HG03025 (cell line): Measurements from ENCODE around the gene DCAF11.
A peak's percentile ranks its signal among the peaks of the same experiment; 100 is the strongest.

Experiments used
- ATAC-seq: cut with Tn5 transposase; IDR thresholded peaks from one replicate; pipeline ENCODE4 v1.9.1; 2021; ENCODE audit warnings: mild to moderate bottlenecking, moderate library complexity; ENCODE audit not compliant: unreplicated experiment, low FRiP score

DCAF11 gene

DNA sequence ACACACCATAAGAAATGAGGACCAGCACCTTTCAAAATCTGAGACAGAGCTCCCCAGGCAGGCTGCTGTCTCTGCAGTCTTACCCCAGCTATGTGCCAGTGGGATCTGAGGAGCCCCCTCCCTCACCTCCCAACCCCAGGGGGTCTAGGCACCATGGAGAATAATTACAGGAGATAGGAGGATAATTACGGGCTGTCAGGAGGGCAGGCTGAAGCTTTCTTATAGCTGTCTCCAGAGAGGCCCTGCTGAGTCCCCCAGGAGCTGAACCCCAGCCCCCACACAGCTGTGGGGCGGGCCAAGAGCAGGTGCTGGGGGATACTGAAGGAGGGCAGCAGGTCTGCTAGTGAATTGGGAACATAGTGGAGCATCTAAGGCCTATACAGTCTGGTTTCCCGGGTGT, 36.4 kb upstream of the DCAF11 start:
- no peak for ATAC-seq

DNA sequence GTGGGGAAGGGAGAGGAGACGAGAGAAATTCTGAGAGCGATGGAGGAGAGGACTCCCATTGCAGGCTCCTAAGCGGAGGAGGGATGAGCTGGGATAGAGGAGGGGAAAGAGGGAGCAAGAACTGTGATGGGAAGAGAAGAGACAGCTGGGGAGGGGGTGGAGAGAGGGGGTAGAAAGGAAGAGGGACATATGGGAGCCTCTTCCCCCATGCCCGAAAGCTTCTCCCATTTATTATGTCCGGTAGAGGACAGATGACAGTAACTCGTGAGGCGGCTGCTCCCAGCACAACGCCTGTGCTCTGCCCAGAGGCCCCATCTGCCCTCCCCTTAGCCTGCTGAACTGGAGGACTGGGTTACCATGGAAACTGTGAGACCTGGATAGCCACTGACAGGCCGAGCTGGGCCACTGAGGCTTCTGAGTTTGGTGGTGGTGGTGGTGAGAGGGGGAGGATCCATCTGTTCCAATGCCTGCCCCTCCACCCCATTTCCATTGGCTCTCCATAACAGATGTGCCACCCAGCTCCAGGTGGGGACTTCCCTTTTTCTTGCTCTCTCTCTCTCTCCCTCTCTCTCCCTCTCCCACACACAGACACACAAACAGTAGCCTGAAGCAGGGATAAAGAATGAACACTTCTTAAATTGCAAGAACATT, 35.0 kb upstream of the DCAF11 start:
- no peak for ATAC-seq

DNA sequence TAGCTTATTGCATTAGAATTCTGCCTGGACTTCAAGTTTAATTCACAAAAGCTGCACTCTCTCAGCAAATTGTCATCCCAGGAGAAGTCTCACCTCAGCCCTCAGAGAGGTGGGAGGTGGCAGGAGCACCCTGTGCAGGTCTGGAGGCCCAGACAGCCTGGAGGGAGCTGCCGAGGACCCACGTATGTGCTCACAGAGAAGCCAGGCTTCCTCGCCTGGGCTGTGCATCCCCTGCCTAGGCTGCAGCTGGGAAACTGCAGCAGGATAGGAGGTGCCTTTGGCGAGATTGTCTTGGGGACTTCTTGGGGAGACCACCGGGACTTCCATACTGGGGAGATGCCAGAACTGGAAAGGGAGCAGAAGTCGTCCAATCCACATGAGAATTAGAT, 34.4 kb upstream of the DCAF11 start:
- ATAC-seq: no peak

DNA sequence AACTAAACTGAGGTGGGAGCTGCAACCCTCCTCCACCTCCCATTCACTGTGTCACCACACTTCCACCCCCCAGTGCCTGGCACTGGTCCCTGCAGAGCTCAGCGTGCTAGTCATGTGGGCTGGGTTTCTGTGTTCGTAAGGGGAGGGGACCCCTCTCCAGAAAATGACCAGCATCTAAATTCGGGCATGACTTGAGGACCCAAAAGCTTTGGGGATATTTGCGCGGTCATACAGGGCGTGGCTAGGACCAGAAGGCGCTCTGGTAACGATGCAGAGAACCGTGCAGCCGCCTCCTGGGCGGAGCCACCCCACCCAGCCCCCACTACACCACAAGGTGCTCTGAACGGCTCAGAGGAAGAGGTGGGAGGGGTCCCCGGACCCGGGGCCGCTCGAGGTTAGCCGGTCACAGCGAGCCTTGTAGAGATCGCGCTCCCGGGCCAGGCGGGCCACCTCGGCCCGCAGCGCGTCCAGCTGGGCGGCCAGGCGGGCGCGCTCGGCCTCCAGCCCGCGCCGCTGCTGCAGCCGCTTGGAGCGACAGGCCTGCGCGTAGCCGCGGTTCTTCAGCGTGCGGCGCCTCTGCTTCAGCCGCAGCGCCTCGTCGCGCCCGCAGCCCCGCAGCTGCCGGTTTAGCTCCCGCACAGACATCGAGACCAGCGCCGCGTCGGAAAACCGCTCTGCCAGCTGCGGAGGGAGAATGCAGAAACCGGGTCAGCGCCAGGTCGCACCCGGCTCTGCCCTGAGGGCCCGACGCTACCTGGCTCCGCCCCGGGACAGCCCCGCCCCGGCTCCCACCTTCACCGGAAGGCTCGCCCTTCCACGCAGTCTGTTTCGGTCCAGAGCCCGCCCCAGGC, 33.5 kb upstream of the DCAF11 start:
- peak; percentile 89 for ATAC-seq

DNA sequence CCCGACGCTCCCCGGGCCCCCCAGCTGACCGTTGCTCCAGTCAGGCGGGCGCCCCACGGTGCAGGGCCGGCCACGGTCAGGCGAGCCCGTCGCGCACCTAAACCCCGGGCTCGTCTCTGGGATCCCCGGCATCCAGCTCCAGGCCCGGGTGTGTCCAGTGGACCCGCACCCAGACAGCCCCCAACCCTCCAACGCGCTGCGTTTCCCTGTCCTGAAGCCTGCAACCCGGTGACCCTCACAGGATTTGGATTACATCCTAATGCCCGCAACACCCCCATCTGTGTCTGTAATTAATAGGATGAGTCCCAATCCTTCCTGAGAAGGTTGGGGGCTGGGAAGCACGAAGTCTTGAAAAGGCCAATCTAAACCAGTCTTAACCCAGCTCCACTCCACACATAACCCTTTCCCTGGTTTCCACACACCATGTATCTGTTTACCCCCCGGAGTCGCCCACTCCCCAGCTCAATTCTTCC, 32.8 kb upstream of the DCAF11 start:
- no peak for ATAC-seq

DNA sequence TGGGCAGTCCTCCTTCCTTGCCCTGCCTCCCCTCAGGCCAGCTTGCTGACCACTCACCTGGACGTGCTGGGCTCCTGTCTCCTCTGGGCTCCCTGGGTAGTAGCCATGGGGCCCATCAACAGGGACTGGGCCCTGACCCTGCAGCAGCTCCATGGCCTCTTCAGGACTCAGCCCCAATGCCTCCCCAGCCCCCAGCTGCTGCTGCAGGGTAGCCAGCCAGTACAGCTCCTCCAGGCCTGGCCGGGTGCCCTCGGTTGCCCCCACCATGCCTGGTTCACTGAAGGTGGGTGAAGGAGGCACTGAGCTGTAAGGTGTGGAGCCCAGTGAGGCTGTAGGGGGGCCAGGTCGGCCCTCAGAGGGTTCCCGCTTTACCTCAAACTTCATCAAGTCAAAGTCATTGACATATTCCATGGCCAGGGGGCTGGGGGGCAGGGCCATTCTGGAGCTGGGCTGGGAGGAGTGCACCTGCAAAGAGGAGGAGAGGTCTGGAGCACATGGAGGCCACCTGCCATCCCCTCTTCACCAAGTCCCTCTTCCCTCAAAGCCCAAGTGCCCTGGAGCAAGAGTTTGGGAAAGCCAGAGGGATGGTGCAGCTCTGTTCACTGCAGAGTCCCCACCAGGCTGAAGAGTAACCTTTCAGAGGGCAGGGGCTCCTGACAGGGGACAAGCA, 32.0 kb upstream of the DCAF11 start:
- no peak for ATAC-seq

DNA sequence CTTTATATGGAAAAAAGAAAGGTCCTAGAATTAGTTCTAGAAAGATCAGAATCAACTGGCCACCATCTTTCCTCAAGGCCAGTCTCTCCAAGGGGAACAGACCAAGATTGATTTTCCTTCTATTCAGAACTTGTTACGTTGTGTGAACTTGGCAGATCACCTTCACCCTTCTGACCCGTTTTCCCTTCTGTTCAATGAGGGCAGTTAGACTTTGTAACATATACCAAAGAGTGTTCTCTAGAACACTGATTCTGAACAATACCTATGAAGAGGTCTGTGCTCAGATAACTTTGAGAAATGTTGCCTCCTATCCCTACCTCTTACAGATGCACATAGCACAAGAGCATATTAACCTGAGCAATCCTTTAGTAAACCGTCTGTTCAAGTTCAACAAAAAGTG, 31.1 kb upstream of the DCAF11 start:
- ATAC-seq: no peak

DNA sequence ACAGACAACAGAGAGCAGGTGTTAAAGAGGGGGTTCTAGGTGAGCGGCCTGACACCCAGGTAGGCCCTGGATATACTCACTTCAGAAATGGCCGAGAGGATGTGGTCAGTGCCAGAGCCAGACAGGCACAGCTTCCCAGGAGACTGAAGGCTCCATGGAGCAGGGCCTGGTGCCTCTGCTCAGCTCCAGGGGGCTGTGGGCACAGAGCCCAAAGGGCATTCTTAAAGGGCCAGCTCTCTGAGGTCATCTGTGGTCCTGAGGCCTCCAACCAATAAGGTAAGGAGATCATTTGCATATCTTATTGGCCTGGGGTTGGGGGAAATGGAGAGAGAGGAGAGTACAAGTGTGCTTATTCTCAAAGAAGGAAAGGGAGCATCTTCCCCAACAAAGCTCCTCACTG, 30.1 kb upstream of the DCAF11 start:
- no peak for ATAC-seq

DNA sequence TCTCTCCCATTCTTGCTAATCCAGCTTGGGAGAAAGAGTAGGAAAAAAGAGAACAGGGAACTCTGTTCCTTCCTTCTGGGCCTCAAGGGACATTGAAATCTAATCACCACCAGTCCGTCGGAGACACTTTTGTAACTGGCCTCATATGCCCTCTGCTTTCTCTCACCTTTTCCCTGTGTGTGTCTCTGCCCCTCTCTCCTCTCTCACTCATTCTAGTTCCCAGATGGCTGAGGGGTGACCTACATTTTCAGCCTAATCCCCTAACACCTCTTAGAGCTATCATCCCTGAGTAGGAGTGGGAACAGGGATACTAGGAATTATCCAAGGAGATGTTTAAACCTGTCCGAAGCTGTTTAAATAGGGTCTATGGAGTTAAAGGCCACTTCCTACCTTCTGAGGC, 29.4 kb upstream of the DCAF11 start:
- ATAC-seq: no peak

DNA sequence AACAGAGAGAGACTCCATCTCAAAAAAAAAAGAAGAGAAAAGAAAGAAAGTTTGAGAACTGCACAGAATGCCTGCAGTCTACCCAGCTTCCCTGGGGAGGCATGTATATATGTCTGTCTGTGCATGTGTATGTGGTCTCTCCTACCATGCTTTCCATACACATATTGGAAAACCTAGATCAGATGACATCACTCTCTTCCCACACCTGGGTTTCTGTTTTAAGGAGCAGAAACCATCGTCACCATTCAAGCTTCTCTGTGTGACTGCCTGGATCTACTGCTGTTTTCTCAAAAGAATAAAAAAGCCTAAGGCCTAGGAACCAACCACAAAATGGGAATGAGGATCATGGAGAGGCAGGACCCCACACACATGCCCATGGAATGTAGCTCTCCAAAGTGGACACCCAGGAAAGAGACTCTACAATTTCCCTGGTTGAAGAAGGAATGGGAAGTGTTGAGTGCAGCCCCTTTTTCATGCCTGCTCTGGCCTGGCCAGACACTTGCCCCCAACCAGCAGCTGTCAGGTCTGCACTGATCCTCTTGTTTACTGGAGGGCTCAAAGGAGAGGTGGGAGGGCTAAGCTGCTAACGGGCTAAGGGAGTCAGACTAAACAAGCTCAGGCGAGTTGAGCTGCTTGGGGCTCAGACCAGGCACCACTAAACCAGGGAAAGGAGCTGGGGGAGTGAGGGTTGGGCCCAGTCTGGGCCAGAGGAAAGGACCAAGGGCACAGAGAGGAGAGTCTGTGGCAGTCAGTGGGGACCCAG, 28.2 kb upstream of the DCAF11 start:
- ATAC-seq: no peak

DNA sequence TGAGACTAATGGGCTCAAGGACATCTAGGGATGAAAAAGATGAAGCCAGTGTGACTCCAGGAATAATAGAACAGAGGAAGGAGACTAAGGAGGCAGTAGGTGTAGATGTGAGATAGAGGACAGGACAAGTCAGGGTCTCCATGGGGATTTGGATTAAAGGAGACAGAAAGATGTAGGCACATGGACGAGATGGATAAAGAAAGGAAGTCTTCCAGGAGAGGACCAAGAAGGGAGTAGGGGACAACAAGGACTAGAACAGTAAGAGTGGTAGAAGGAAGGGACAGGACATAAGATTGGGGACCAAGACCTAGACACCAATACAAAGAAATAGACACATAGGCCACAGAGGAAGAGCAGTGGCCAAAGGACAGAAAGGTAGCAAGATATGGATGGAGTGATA, 27.6 kb upstream of the DCAF11 start:
- ATAC-seq: no peak

DNA sequence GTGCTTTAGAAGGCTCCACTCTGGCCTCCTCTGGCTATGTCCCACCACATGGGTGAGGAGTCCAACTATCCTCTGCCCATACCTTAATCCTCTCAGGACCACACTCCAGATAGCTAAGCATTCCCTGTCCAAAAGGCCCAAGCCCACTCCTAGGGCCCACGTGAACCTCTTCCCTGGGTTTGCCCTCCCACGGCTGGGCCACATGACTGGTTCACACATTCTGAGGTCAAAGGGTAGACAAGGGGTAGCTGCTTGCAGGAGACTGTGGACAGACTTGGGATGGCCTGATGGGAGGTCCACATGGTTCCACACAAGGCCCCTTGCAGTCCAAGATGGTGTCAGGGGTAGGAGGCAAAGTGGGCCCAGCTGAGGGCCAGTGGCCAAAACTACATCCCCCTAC, 26.5 kb upstream of the DCAF11 start:
- ATAC-seq: no peak

DNA sequence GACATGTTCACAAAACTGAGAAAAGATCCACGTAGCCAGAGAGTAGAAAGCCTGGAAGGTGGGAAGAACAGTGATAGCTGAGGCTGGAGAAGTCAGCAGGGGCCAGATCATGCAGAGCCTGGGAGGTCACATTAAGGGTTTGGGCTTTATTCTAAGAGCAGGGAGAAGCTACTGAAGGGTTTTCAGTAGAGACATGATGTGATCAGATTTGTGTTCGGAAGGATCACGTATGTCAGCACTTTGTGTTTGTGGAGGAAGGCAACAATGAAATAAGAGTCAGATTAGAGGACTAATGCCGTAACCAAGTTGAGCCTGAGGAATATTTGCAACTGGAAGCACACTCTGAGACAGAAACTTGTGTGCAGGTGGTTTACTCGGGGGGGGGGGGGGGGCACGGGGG, 24.7 kb upstream of the DCAF11 start:
- no peak for ATAC-seq

DNA sequence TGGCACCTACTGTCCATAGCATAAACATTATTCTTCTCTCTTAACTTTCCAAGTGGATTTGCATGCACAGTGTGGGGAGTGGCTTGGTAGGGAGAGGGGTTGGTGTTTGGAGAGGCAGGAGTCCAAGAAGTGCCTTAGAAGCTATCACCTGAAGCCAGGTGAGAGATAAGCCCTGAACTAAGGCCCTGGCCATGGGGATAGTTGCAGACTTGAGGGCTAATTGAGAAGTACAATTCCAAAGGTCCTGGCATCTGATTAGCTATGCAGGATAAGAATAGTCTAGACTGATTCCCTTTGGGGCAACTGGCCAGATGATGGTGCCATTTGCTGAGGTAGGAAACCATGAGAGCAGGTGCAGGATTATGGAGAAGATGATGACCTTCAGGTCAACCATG, 22.5 kb upstream of the DCAF11 start:
- ATAC-seq: no peak

DNA sequence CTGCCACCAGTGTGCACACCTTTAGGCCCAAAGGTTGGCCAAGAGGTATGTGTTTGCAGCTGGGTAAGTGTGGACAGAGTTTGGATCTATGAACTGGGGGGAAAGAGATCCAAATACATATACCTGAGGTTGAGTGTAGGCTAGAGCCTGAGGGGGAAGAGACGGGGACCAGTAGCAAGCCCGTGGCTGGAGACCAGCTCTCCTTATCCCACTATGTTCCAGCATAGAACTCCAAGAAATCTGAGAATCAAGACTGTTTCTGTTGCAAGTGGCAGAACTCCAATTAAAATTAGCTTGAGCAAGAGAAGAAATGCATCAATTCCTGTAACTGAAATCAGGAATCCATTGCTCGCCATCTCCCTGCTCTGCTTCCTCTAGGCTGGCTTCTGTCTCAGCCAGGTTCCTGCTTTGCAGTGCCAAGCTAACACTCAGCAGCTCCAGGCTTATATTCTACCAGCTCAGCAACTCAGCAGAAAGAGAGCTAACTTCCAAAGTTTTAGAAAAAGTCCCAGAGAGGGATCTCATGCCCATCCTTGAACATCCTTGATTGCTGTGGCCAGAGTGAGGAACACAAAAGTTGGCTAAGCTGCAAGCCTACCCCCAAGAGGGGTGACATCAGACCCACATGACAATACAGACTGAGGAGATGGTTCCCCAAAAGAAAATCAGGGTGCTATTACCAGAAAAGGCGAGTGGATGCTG, 21.9 kb upstream of the DCAF11 start:
- no peak for ATAC-seq

DNA sequence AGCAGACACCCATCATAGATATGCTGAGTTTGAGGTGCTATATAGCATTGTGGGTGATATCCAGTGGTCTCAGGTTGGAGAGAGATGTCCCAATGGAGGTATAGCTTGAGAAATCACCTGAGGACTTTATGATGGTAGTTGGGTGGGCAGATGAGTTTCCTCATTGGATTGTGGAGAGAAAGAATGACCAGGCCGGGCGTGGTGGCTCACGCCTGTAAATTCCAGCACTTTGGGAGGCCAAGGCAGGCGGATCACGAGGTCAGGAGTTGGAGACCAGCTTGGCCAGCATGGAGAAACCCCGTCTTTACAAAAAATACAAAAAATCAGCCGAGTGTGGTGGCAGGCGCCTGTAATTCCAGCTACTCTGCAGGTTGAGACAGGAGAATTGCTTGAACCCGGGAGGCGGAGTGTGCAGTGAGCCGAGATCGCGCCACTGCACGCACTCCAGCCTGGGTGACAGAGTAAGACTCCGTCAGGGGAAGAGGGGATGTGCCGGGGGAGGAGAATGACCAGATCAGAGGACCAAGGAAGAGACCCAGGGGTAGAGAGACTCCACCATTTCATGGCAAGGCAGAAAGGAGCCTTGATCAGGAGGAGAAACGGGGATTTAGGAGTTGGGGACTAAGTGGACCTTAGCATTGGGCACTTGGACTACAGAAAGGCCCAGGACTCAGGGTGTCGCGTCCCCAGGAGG, 21.2 kb upstream of the DCAF11 start:
- no peak for ATAC-seq

DNA sequence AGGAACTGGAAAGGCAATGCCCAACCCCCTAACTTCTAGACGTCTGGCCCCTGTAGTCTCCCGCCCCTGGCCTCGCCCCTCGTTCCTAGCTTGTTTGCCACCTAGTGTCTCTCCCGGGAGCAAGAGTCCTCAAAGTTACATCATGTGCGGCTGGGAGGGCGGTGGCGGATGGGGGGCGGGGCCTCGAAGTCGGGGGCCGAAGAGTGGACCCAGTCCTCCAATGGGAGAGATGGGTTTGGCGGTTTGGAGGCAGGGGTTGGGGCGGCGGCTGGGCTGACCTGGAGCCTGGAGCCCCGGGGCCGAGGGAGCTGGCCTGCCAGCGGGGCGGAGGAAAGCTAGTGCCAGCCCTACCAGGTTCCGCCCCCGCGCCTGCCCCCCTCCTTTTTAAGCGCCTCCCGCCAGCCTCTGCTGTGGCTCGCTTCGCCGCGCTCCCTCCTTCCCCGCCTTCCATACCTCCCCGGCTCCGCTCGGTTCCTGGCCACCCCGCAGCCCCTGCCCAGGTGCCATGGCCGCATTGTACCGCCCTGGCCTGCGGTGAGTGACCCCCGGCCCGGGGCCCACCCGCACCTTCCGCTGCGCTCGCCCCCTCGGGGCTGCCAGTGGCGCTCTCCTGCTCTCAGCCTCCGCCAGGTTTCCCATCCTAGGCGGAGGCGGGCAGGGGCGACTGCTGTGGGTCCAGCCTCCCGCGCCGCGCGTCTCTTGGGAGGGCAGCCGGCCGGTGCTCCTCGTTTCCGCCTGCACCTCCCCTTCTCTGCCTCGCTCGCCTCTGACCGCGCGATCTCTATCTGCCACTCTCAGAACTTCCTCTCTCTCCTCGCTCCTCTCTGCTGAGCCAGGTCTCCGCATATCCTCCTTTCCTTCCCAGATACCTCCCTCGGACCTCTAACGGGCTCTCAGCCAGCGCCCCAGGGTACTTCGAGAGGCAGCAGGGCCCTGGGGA, 20.4 kb upstream of the DCAF11 start, which contains the start of gene PCK2:
Gene PCK2, plus strand, starts transcription at position 411 of the 940 bp plus-strand sequence. Its CDS starts 95 bp downstream, at position 506.
- ATAC-seq: peak; percentile 48

DNA sequence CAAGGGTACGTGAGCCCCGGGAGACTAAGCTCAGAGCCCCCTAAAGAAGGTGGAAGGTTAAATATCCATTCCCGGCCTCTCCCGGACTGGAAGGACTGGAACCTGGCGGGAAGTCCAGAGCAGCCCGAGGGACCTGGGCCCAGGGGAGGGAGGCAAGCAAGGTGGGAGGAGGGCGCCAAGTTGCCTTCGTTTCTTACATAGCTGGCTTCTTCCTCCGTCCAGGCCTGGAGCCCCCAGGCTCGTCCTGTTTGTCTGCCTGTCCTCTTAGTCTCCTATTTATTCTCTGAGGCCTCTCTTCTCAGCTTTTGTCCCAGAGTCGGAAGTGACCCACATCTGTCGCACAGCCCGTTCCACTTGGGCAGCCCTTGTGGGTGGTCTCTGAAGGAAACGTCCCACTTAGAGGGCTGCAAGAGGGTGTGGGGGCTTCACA, 19.7 kb upstream of the DCAF11 start:
- ATAC-seq: no peak
